Measurements from ENCODE around the gene LCMT1.

- TF ChIP-seq, protein P1, sequence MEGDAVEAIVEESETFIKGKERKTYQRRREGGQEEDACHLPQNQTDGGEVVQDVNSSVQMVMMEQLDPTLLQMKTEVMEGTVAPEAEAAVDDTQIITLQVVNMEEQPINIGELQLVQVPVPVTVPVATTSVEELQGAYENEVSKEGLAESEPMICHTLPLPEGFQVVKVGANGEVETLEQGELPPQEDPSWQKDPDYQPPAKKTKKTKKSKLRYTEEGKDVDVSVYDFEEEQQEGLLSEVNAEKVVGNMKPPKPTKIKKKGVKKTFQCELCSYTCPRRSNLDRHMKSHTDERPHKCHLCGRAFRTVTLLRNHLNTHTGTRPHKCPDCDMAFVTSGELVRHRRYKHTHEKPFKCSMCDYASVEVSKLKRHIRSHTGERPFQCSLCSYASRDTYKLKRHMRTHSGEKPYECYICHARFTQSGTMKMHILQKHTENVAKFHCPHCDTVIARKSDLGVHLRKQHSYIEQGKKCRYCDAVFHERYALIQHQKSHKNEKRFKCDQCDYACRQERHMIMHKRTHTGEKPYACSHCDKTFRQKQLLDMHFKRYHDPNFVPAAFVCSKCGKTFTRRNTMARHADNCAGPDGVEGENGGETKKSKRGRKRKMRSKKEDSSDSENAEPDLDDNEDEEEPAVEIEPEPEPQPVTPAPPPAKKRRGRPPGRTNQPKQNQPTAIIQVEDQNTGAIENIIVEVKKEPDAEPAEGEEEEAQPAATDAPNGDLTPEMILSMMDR (conservative IDR thresholded peaks at IDR 0.05) = no peak
- no peak for TF ChIP-seq ZFX (IDR thresholded peaks at IDR 0.05)
Measured at GRCh38 chr16:25063865-25064264, 47.7 kb upstream of the LCMT1 start.
